Neural progenitor cell (in vitro differentiated cells): ENCODE measurements around the gene FAIM2.

Source experiments
- EZH2 ChIP-seq: fragments of 200-600 bp; sonication (generic); IDR thresholded peaks from 2 replicates; pipeline ENCODE4 v1.6.1; 2017; ENCODE audit warnings: antibody characterized with exemption, mild to moderate bottlenecking, moderate library complexity
- EZH2phosphoT487 ChIP-seq: fragments of 200-600 bp; sonication (generic); IDR thresholded peaks from 2 replicates; pipeline ENCODE4 v1.6.1; 2017; ENCODE audit warnings: antibody characterized with exemption
- TF ChIP-seq, protein P1 (sequence below): fragments of 200-600 bp; sonication (generic); IDR thresholded peaks from 2 replicates; pipeline ENCODE4 v1.5.1; 2017; ENCODE audit warnings: antibody characterized with exemption, mild to moderate bottlenecking

DNA sequence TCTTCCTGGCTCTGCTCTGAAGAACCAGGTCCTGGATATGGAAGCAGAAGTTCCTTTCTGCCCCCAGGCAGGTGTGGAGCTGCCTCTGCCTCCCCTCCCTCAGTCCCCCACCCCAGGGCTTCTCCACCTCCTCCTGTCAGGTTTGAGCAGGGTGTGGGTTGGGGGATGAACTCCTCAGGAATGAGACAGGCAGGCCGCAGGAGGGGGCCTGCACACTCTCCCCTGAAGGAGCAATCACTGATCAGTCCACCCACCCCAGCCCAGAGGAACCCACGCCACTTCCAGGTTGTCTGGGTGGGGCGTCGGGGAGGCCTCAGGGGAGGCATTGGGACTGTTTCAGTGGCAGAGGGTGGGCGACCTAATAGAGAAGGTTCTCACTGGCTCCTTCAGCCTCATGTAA, 26.6 kb downstream of the FAIM2 start:
- TF ChIP-seq, protein P1, sequence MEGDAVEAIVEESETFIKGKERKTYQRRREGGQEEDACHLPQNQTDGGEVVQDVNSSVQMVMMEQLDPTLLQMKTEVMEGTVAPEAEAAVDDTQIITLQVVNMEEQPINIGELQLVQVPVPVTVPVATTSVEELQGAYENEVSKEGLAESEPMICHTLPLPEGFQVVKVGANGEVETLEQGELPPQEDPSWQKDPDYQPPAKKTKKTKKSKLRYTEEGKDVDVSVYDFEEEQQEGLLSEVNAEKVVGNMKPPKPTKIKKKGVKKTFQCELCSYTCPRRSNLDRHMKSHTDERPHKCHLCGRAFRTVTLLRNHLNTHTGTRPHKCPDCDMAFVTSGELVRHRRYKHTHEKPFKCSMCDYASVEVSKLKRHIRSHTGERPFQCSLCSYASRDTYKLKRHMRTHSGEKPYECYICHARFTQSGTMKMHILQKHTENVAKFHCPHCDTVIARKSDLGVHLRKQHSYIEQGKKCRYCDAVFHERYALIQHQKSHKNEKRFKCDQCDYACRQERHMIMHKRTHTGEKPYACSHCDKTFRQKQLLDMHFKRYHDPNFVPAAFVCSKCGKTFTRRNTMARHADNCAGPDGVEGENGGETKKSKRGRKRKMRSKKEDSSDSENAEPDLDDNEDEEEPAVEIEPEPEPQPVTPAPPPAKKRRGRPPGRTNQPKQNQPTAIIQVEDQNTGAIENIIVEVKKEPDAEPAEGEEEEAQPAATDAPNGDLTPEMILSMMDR: no peak
- no peak for TF ChIP-seq EZH2phosphoT487
- no peak for TF ChIP-seq EZH2
